Daoy (cell line): ENCODE data around the gene PLA2G5. TPM values are rescaled to one million over a fixed set of nuclear protein-coding genes. Genes with fewer than 3 reads are reported as not detected.

Experiments
- DNase-seq: peaks from one replicate; pipeline ENCODE4 v3.0.0-alpha.2; 2015; ENCODE audit warnings: low read depth
- total RNA-seq: library from RNA; depleted of rRNA; stranded (reverse); fragments of >200 nt; shearing (Covaris generic); gene quantifications from 2 replicates; pipeline ENCODE4 v1.2.3, GENCODE V29; 2014

The PLA2G5 gene
- total RNA-seq, 1 experiment from 2014 or later = not detected

- DNase-seq = no peak
Measured at GRCh38 chr1:20068722-20069121, 1.3 kb upstream of the PLA2G5 start.

- DNase-seq = no peak
Measured at GRCh38 chr1:20070357-20070756, 363 bp downstream of the PLA2G5 start.

GRCh38 chr1:20071416-20071815 lies 1.4 kb downstream of the PLA2G5 start:
- no peak for DNase-seq

- no peak for DNase-seq
Measured at GRCh38 chr1:20072771-20073170, 2.8 kb downstream of the PLA2G5 start.

GRCh38 chr1:20073256-20073655 lies 3.3 kb downstream of the PLA2G5 start:
- no peak for DNase-seq

GRCh38 chr1:20074055-20074724 lies 4.2 kb downstream of the PLA2G5 start:
- no peak for DNase-seq

GRCh38 chr1:20074725-20075171 lies 4.8 kb downstream of the PLA2G5 start:
- no peak for DNase-seq

- DNase-seq = no peak
Measured at GRCh38 chr1:20075345-20075744, 5.4 kb downstream of the PLA2G5 start.

GRCh38 chr1:20076223-20076622 lies 6.2 kb downstream of the PLA2G5 start:
- DNase-seq = no peak

GRCh38 chr1:20076710-20077461 lies 6.9 kb downstream of the PLA2G5 start:
- peak; percentile 19 for DNase-seq

GRCh38 chr1:20078171-20078651 lies 8.2 kb downstream of the PLA2G5 start:
- DNase-seq = no peak

GRCh38 chr1:20078711-20079110 lies 8.7 kb downstream of the PLA2G5 start:
- DNase-seq = no peak

- DNase-seq = no peak
Measured at GRCh38 chr1:20079661-20080305, 9.8 kb downstream of the PLA2G5 start.

- peak; percentile 33 for DNase-seq
Measured at GRCh38 chr1:20080441-20081352, 10.7 kb downstream of the PLA2G5 start.

GRCh38 chr1:20081353-20081810 lies 11.4 kb downstream of the PLA2G5 start:
- no peak for DNase-seq

- DNase-seq = no peak
Measured at GRCh38 chr1:20082772-20083171, 12.8 kb downstream of the PLA2G5 start.

- DNase-seq = no peak
Measured at GRCh38 chr1:20083178-20083944, 13.4 kb downstream of the PLA2G5 start.

- no peak for DNase-seq
Measured at GRCh38 chr1:20086800-20087199, 16.8 kb downstream of the PLA2G5 start.

GRCh38 chr1:20087668-20088067 lies 17.7 kb downstream of the PLA2G5 start:
- DNase-seq = no peak

- peak; percentile 18 for DNase-seq
Measured at GRCh38 chr1:20089328-20090077, 19.5 kb downstream of the PLA2G5 start.
